ENCODE data around the gene LAMA5.

GRCh38 chr20:62296724-62297448 lies 70.2 kb downstream of the LAMA5 start:
- no peak for TF ChIP-seq EP300 (IDR thresholded peaks at IDR 0.05; ENCODE audit: borderline replicate concordance in 1 of 2, low read depth in 2 of 2, low read length in 2 of 2)
- no peak for TF ChIP-seq POLR2AphosphoS5 (IDR thresholded peaks at IDR 0.05; ENCODE audit: low read depth, low read length)
- TF ChIP-seq MAX (IDR thresholded peaks at IDR 0.05), result no peak
- TF ChIP-seq CTCF (IDR thresholded peaks at IDR 0.05; ENCODE audit: control extremely low read depth in 1 of 3, insufficient read depth in 1 of 3, low read depth in 1 of 3, low read length in 3 of 3), result no peak
- no peak for TF ChIP-seq SUZ12 (IDR thresholded peaks at IDR 0.05; ENCODE audit: low read length)

All from H1 (cell line).